GM18499 (cell line): ENCODE results near the gene CNRIP1.
"Not testable (repeated sequence)": the region's sequence is repeated elsewhere in the genome, so short reads cannot be mapped to it uniquely, and the experiment has no call there.

Experiments
- ATAC-seq: cut with Tn5 transposase; IDR thresholded peaks from one replicate; pipeline ENCODE4 v1.9.1; 2021; ENCODE audit warnings: moderate number of reproducible peaks; ENCODE audit not compliant: insufficient read depth, unreplicated experiment

The CNRIP1 gene

GRCh38 chr2:68319398-68320117, at the start of gene CNRIP1:
Gene CNRIP1, minus strand, starts transcription at chr2:68319949. Its CDS starts 549 bp downstream, at chr2:68319400.
- no peak for ATAC-seq

GRCh38 chr2:68369337-68369734, 49.6 kb upstream of the CNRIP1 start:
- no peak for ATAC-seq

GRCh38 chr2:68368654-68369336, 49.0 kb upstream of the CNRIP1 start:
- no peak for ATAC-seq

- no peak for ATAC-seq
Observed at GRCh38 chr2:68367953-68368653, 48.4 kb upstream of the CNRIP1 start.

- ATAC-seq, result no peak
Observed at GRCh38 chr2:68366083-68366560, 46.4 kb upstream of the CNRIP1 start.

DNA sequence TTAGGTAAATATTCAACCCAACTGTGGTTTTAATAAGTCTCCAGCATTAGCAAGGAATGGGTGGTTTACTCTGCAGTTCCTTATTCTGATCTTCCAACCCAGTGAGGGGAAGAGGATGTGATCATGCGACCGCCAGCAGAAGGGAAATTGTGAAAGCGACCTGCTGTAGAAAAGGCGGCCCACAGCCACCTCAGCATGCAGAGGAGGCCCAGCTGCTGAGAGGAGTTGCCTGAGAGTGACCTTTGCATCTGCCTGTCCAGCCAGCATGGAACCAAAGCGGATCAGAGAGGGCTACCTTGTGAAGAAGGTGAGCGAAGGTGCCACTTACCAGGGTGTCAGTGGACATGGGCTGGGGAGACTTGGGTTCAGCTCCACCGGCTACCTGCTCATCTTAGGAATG, 45.3 kb upstream of the CNRIP1 start, which contains the start of gene PLEK:
Gene PLEK, plus strand, starts transcription at position 196 of the 400 bp plus-strand sequence. Its CDS starts 70 bp downstream, at position 266.
- no peak for ATAC-seq

GRCh38 chr2:68363721-68364120, 44.0 kb upstream of the CNRIP1 start:
- no peak for ATAC-seq

DNA sequence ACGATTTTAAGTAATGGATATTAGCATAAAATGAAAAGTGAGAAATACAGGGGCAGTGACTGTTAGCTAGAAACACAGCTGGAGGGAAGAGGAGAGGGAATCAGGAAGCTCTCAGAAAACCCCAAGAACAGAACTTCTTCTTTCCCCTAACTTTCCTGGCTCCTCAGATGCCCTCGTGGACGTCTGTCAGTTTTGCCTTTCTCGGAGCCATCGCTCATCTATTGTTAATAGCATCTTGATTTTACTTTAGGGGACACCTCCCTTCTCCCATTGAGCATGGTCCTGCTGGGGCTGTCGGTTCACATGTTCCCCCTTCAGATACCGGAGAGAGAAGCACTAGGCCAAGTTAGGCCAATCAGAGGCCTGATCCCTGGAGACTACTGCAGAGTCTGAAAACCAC, 43.0 kb upstream of the CNRIP1 start:
- no peak for ATAC-seq

DNA sequence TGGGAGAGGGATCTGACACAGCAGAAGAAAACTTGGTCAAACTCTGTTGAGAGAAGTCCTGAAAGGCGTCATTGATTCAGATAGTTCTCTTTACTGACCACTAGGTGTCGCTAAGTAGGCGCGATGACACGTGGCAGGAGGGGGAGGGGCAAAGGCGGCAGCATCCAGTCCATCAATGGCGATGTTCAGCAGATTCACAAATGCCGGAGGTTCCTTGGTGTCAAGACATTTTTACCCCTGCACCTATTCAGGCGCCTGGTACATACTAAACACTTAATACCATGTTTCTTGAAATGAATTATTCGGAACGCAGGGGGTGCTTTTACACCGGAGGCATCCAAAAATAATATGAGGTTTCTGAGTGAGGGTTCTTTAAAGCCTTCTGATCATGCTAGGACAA, 42.3 kb upstream of the CNRIP1 start:
- ATAC-seq, result no peak

DNA sequence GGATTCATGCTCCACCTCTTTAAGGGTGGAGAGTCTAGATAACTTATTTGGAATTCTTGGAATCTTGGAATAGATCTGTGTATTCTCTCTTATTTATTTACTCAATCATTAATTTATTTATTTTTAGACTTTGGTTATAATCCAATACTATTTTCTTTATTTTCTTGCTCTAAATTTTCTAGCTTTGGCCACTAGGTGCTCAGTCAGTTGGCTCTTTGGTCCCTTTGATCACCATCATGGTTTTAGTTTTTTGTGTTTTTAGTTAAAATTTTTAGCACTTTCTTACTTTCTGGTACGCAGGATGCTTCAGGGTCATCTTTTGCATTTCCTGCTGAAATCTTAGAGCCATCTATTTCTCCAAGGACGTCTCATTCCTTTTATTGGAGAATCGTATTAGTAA, 40.1 kb upstream of the CNRIP1 start:
- ATAC-seq, result no peak

- ATAC-seq, result no peak
Observed at GRCh38 chr2:68357605-68358337, 38.0 kb upstream of the CNRIP1 start.

DNA sequence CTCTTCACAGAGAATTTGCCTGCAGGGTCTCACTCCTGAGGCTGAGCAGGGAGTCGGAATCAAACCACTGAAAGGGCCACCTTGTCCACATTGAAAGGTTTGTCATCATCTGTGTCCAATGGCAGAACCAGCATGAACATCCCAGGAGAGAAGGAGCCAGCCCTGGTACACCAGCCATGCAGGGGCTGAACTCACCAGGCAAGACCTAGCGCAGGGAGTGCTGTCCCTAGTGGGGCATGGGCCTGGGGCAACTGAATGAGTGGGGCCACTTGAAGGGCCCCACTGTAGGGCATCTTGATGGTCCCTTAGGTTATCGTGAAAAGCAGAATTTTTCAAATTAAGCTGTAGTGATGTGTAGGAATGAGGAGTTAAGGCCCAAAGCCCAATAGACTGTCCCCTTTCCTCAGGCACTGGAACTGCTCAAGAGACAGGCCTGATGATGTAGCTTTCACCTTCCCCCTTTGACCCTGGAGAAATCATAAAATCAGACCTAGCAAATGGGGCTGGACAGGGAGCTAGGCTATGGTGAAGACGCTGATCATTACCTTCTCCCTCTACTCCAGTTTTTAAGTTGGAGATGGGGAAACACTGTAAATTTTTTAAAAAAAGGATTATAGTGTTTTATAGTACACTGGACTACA, 37.0 kb upstream of the CNRIP1 start:
- ATAC-seq, result no peak

- no peak for ATAC-seq
Observed at GRCh38 chr2:68352651-68353391, 33.1 kb upstream of the CNRIP1 start.

DNA sequence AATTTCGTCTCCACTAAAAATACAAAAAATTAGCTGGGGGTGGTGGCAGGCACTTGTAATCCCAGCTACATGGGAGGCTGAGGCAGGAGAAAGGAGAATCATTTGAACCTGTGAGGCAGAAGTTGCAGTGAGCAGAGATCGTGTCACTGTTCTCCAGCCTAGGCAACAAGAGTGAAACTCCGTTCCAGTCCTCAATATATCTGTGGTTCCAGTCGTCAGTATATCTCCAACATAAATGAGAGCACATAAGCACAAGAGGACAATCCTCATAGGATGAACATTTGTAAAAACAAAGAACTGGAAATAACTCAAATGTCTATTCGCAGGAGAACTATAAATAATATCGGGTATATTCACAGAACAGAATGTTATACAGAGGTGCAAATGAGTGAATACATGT, 32.2 kb upstream of the CNRIP1 start:
- ATAC-seq, result no peak

DNA sequence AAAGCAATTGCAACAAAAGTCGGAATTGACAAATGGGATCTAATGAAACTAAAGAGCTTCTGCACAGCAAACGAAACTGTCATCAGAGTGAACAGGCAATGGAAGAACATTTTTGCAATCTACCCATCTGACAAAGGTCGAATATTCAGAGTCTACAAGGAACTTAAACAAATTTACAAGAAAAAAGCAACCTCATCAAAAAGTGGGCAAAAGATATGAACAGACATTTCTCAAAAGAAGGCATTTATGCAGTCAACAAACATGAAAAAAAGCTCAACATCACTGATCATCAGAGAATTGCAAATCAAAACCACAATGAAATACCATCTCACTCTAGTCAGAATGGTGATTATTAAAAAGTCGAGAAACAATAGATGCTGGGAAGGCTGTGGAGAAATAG, 29.3 kb upstream of the CNRIP1 start:
- not testable (repeated sequence) for ATAC-seq

- ATAC-seq, result no peak
Observed at GRCh38 chr2:68345129-68345875, 25.6 kb upstream of the CNRIP1 start.

DNA sequence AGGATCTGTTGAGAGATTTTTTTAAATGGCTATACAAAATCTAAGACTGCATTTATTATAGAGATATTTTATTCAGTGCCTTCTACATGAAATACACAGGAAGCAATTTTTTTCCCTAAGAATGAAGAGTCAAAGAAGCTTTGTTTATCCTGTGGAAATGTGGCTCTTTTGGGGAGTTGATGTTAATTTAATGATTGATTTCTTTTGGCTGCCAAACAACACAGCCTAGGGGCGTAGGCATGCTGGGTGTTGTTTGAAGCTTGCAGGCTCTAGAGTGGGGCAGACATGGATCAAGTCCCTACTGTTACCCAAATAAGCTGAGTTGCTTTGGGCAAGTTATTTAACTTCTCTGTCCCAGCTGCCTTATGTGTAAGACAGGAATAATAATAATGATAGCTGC, 24.3 kb upstream of the CNRIP1 start:
- no peak for ATAC-seq

DNA sequence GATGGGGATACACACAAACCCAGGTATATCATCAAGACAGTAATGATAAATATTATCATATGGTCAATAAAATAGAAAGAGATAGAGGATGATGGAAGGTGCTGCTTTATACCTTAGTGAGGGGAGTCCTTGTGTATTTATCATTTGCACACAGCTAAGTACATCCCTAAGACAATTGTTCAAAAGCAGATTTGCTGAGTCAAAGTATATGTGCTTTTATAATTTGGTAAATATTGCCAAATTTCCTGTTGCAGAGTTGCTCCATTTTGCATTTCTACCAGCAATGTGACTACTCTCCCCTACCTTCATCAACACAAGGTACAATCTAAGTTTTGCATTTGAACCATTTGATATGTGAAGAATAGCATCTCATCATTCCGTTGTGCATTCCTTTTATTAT, 22.7 kb upstream of the CNRIP1 start:
- no peak for ATAC-seq

DNA sequence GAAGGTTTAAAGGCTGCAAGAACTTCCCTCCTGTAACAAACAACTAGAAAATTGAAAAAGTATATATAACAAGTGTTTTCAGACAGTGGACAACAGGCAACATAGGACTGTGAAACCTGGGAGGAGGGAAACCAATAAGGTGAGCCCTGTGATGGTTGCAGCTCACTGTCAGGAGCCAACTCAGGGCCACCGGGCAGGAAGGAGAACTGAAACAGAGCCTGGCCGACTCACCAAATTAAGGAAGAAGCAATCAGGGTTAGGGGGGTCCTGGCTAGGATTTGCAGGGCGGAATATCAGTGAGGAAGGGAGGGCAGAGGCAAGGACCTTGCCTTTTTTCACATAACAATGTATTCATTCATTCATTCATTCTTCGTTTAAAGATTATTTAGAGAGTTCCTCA, 21.8 kb upstream of the CNRIP1 start:
- ATAC-seq, result no peak
